IMR-90 (cell line): ENCODE results near the gene TSHZ3. TPM values are rescaled to one million over a fixed set of nuclear protein-coding genes. Genes with fewer than 3 reads are reported as not detected.

Experiments
- ATAC-seq: fragments of 200-7000 bp; cut with Tn5 transposase; 2 replicates; pipeline ENCODE4 v1.9.1; 2020; ENCODE audit warnings: low read depth, mild to moderate bottlenecking, moderate library complexity
- BruUV-seq: library from RNA; stranded (reverse); fragments of 400-500 nt; replicated peaks from 2 replicates; lab custom pipeline; 2021; lab: Mats Ljungman, UMichigan
- CTCF ChIA-PET: fragments of 300-600 bp; formaldehyde crosslinking; extraction: SDS; loops from one replicate; lab custom pipeline; 2021; ENCODE audit warnings: antibody characterized with exemption; lab: Yijun Ruan, JAX
- POLR2A ChIA-PET: fragments of 300-600 bp; sonication (Branson Sonifier 250); formaldehyde crosslinking; loops from one replicate; lab custom pipeline; 2022; ENCODE audit warnings: antibody characterized with exemption; ENCODE audit not compliant: unreplicated experiment; lab: Charles Lee
- DNase-seq: peaks from one replicate; pipeline ENCODE4 v3.0.0; 2013
- H2AFZ ChIP-seq: replicated peaks from 2 replicates; pipeline ENCODE3; 2013; ENCODE audit warnings: low read length, mild to moderate bottlenecking; ENCODE audit not compliant: poor library complexity
- H2AK5ac ChIP-seq: 2 replicates; pipeline ENCODE4 v1.6.1; 2013; ENCODE audit warnings: low read depth, low read length, inconsistent platforms
- H2AK9ac ChIP-seq: replicated peaks from 2 replicates; pipeline ENCODE3; 2013; ENCODE audit warnings: mild to moderate bottlenecking, low read depth, low read length, moderate library complexity; ENCODE audit not compliant: poor library complexity
- H2BK120ac ChIP-seq: 2 replicates; pipeline ENCODE4 v1.6.1; 2013; ENCODE audit warnings: low read depth, low read length, inconsistent platforms
- H2BK15ac ChIP-seq: 3 replicates; pipeline ENCODE4 v1.6.1; 2013; ENCODE audit warnings: low read depth, low read length, inconsistent platforms
- H2BK20ac ChIP-seq: 2 replicates; pipeline ENCODE4 v1.6.1; 2013; ENCODE audit warnings: low read depth, mild to moderate bottlenecking, inconsistent platforms, low read length, moderate library complexity
- H2BK5ac ChIP-seq: 2 replicates; pipeline ENCODE4 v1.6.1; 2013; ENCODE audit warnings: mild to moderate bottlenecking, low read depth, low read length, inconsistent platforms; ENCODE audit not compliant: poor library complexity, severe bottlenecking
- H3K14ac ChIP-seq: replicated peaks from 2 replicates; pipeline ENCODE4 v1.6.1; 2013; ENCODE audit warnings: low read depth, low read length, inconsistent platforms
- H3K18ac ChIP-seq: 2 replicates; pipeline ENCODE4 v1.6.1; 2013; ENCODE audit warnings: low read depth, low read length, control low read depth
- H3K23ac ChIP-seq: 2 replicates; pipeline ENCODE4 v1.6.1; 2013; ENCODE audit warnings: low read depth, low read length, inconsistent platforms
- H3K27ac ChIP-seq: 2 replicates; pipeline ENCODE4 v1.5.1; 2013; ENCODE audit warnings: mild to moderate bottlenecking, control low read depth, low read length; ENCODE audit not compliant: insufficient read depth
- H3K27me3 ChIP-seq: 2 replicates; pipeline ENCODE4 v1.6.1; 2013; ENCODE audit warnings: low read length; ENCODE audit not compliant: control insufficient read depth, insufficient read depth
- H3K36me3 ChIP-seq: 2 replicates; pipeline ENCODE4 v1.6.1; 2013; ENCODE audit warnings: low read length, mixed read lengths; ENCODE audit not compliant: control insufficient read depth, insufficient read depth
- H3K4ac ChIP-seq: 2 replicates; pipeline ENCODE4 v1.6.1; 2013; ENCODE audit warnings: low read depth, low read length, inconsistent platforms
- H3K4me1 ChIP-seq: 2 replicates; pipeline ENCODE4 v1.6.1; 2013; ENCODE audit warnings: low read length, mixed read lengths; ENCODE audit not compliant: control insufficient read depth, insufficient read depth
- H3K4me2 ChIP-seq: 2 replicates; pipeline ENCODE4 v1.6.1; 2013; ENCODE audit warnings: low read depth, mild to moderate bottlenecking, control low read depth, low read length, moderate library complexity
- H3K4me3 ChIP-seq: 2 replicates; pipeline ENCODE4 v1.5.1; 2013; ENCODE audit warnings: low read depth, mild to moderate bottlenecking, control low read depth, low read length, moderate library complexity; ENCODE audit not compliant: insufficient read depth
- H3K56ac ChIP-seq: 2 replicates; pipeline ENCODE4 v1.6.1; 2013; ENCODE audit warnings: low read length, inconsistent platforms; ENCODE audit not compliant: insufficient read depth; ENCODE audit errors: extremely low read depth
- H3K79me1 ChIP-seq, 2 experiments: 2 replicates each; pipeline ENCODE4 v1.6.1; 2013; ENCODE audit warnings: low read length in 2 of 2, inconsistent platforms in 1 of 2, low read depth in 1 of 2
- H3K9ac ChIP-seq: 2 replicates; pipeline ENCODE4 v1.6.1; 2013; ENCODE audit warnings: low read depth, low read length, control low read depth
- H3K9me1 ChIP-seq: 2 replicates; pipeline ENCODE4 v1.6.1; 2013; ENCODE audit warnings: low read length, inconsistent platforms; ENCODE audit not compliant: insufficient read depth
- H3K9me3 ChIP-seq: 2 replicates; pipeline ENCODE4 v1.6.1; 2013; ENCODE audit warnings: low read length; ENCODE audit not compliant: control insufficient read depth, insufficient read depth
- H4K20me1 ChIP-seq: 2 replicates; pipeline ENCODE4 v1.6.1; 2013; ENCODE audit warnings: low read length, inconsistent platforms; ENCODE audit not compliant: insufficient read depth
- H4K5ac ChIP-seq: 2 replicates; pipeline ENCODE4 v1.6.1; 2013; ENCODE audit warnings: mild to moderate bottlenecking, low read depth, low read length, control low read depth
- H4K8ac ChIP-seq, 2 experiments: 2 replicates each; pipeline ENCODE4 v1.6.1; 2013; ENCODE audit warnings: low read depth in 2 of 2, low read length in 2 of 2, control low read depth in 1 of 2, inconsistent platforms in 1 of 2
- H4K91ac ChIP-seq: 2 replicates; pipeline ENCODE4 v1.6.1; 2013; ENCODE audit warnings: low read depth, low read length, inconsistent platforms; ENCODE audit not compliant: insufficient read depth
- CEBPB ChIP-seq: IDR thresholded peaks from 2 replicates; pipeline ENCODE4 v1.6.1; 2012; ENCODE audit warnings: low read depth, low read length, improper control_type of control experiment
- CHD1 ChIP-seq: IDR thresholded peaks from 2 replicates; pipeline ENCODE4 v1.6.1; 2012; ENCODE audit warnings: low read depth, low read length, improper control_type of control experiment
- CTCF ChIP-seq: conservative IDR thresholded peaks from 2 replicates; pipeline ENCODE4 v1.5.1; 2012; ENCODE audit warnings: mild to moderate bottlenecking, low read depth, low read length, improper control_type of control experiment
- MAZ ChIP-seq: IDR thresholded peaks from 2 replicates; pipeline ENCODE4 v1.6.1; 2012; ENCODE audit warnings: low read depth, mild to moderate bottlenecking, low read length, improper control_type of control experiment, moderate library complexity, borderline replicate concordance
- MXI1 ChIP-seq: IDR thresholded peaks from 2 replicates; pipeline ENCODE4 v1.6.1; 2012; ENCODE audit warnings: low read depth, mild to moderate bottlenecking, low read length, moderate library complexity, borderline replicate concordance
- NFE2L2 ChIP-seq: fragments of 150-350 bp; IDR thresholded peaks from 2 replicates; pipeline ENCODE4 v1.6.1; 2016; ENCODE audit warnings: low read depth, mild to moderate bottlenecking, low read length
- USF2 ChIP-seq: fragments of 150-350 bp; IDR thresholded peaks from 2 replicates; pipeline ENCODE4 v1.6.1; 2017; ENCODE audit warnings: mild to moderate bottlenecking, antibody characterized with exemption, low read length, low read depth
- WGBS, 2 experiments: methylation state at CpG; one replicate each; pipeline versions ENCODE4 v1.1.5 to v1.1.7; 2013; ENCODE audit warnings: missing lambda C conversion rate in 2 of 2; ENCODE audit not compliant: insufficient read length in 1 of 2; ENCODE audit errors: extremely low coverage in 2 of 2; 5-methylcytosine and 5-hydroxymethylcytosine counted together
- dilution Hi-C: fragments of 300-500 bp; cut with HindIII; formaldehyde crosslinking; loops from one replicate; pipeline ENCODE4 v1.14.3; 2018; ENCODE audit warnings: low sequenced_read_pairs; ENCODE audit not compliant: unreplicated experiment
- in situ Hi-C: fragments of 300-500 bp; cut with MboI; formaldehyde crosslinking; loops from 3 replicates; pipeline ENCODE4 v1.14.3; 2019; ENCODE audit warnings: low sequenced_read_pairs, inconsistent platforms, mixed read lengths
- intact Hi-C: fragments of 100-400 bp; cut with micrococcal nuclease; formaldehyde crosslinking; loops from 2 replicates; pipeline ENCODE4 v1.10.0; 2022
- polyA plus RNA-seq, 3 experiments: library from polyadenylated mRNA; depleted of rRNA; stranded (reverse); fragments of >200 nt; gene quantifications; 2 replicates each; pipeline ENCODE4 v1.2.3, GENCODE V29; 2012; ENCODE audit warnings: low replicate concordance in 1 of 3
- total RNA-seq: library from RNA; depleted of rRNA; stranded (reverse); fragments of >200 nt; gene quantifications from 2 replicates; pipeline ENCODE4 v1.2.3, GENCODE V29; 2012

TSHZ3 gene
- total and polyA plus RNA-seq, 2 of the 4 experiments (the other 2 are of a cell fraction): 8.1 to 13.0 TPM

GRCh38 chr19:31351056-31351854, 2.0 kb upstream of the TSHZ3 start:
- H4K8ac ChIP-seq: peak overlapping the region; percentile 38 to 54; a peak in 2 of 4 replicates
- no peaks in the 10 kb centered on the region for H3K9me3 ChIP-seq
- WGBS, 2 experiments: 0% methylated on average over 59 of the region's 72 CpGs; no CpG with 5 or more reads in 1 of the 2 experiments
- H3K4ac ChIP-seq: peak overlapping the region; percentile 77
- peak overlapping the region; percentile 53 for H2BK120ac ChIP-seq
- BruUV-seq: no TSS peak
- peak overlapping the region; percentile 91 for H2AFZ ChIP-seq
- H2AK5ac ChIP-seq: no peak overlapping the region
- peak overlapping the region; percentile 93 for H3K4me3 ChIP-seq
- peak overlapping the region; percentile 78 for H3K18ac ChIP-seq
- POLR2A ChIA-PET: interaction anchor here (0.7 kb wide), 1 partner anchor 10 kb away, joined by 5 read pairs; no protein-coding TSS in a partner anchor
- no peaks in the 10 kb centered on the region; the same call in 1 of the 2 replicates for H3K36me3 ChIP-seq
- H2BK15ac ChIP-seq: no peak overlapping the region
- DNase-seq: peak; percentile 63
- H3K56ac ChIP-seq: peak overlapping the region; percentile 90
- H3K4me1 ChIP-seq: peaks cover 9% of the 10 kb centered on the region
- in situ Hi-C loops (no loop called here), dilution Hi-C loops (no loop called here), intact Hi-C loops (loop anchor here (2.0 to 5.0 kb wide), 5 partner anchors 58 to 669 kb away; no protein-coding TSS in a partner anchor)
- H4K91ac ChIP-seq: 0 out of 2 replicates have a peak overlapping the region, but pooled peaks have one; percentile 22
- peak overlapping the region; percentile 86 for H2AK9ac ChIP-seq
- peak overlapping the region; percentile 95 for H3K4me2 ChIP-seq
- CTCF ChIA-PET: interaction anchor here (0.7 kb wide), 1 partner anchor 71 kb away, joined by 3 read pairs; no protein-coding TSS in a partner anchor
- H2BK5ac ChIP-seq: peak overlapping the region; percentile 85
- no peak overlapping the region for H2BK20ac ChIP-seq
- peak overlapping the region; percentile 44 for H3K23ac ChIP-seq
- H3K27me3 ChIP-seq: no peaks in the 10 kb centered on the region
- H3K79me1 ChIP-seq: peaks cover 24 to 49% of the 10 kb centered on the region in 2 experiments
- H4K20me1 ChIP-seq: peaks cover 24% of the 10 kb centered on the region
- peak overlapping the region; percentile 83 for H3K9ac ChIP-seq
- H3K9me1 ChIP-seq: peaks cover 8% of the 10 kb centered on the region
- H3K27ac ChIP-seq: peak overlapping the region; percentile 93
- no peak for TF ChIP-seq CHD1
- TF ChIP-seq USF2: no peak
- 0 out of 2 replicates have a peak, but pooled peaks have one; percentile 6 for TF ChIP-seq MXI1
- no peak for TF ChIP-seq CTCF
- TF ChIP-seq MAZ: no peak
- no peak for TF ChIP-seq NFE2L2
- TF ChIP-seq CEBPB: no peak
- H3K14ac ChIP-seq: peak overlapping the region; percentile 67
- H4K5ac ChIP-seq: peak overlapping the region; percentile 53
- no peak for ATAC-seq
